GM04503 (cell line): ENCODE results near the gene HBP1.
"Not testable (repeated sequence)": the region's sequence is repeated elsewhere in the genome, so short reads cannot be mapped to it uniquely, and the experiment has no call there.

ENCODE experiments used
- DNase-seq: peaks from one replicate; pipeline ENCODE4 v3.0.0-alpha.2; 2012; ENCODE audit warnings: low read depth

The HBP1 gene

GRCh38 chr7:107181172-107181571 lies 12.4 kb downstream of the HBP1 start:
- no peak for DNase-seq

- no peak for DNase-seq
These were observed 16.9 kb downstream of the HBP1 start for GRCh38 chr7:107185716-107186115.

GRCh38 chr7:107186240-107186639 lies 17.4 kb downstream of the HBP1 start:
- DNase-seq = no peak

- no peak for DNase-seq
These were observed 19.0 kb downstream of the HBP1 start for GRCh38 chr7:107187774-107188173.

- no peak for DNase-seq
These were observed 21.3 kb downstream of the HBP1 start for GRCh38 chr7:107190090-107190489.

- DNase-seq = no peak
These were observed 25.2 kb downstream of the HBP1 start for GRCh38 chr7:107194052-107194451.

- no peak for DNase-seq
These were observed 28.2 kb downstream of the HBP1 start for GRCh38 chr7:107196834-107197610.

GRCh38 chr7:107201795-107202450 lies 33.1 kb downstream of the HBP1 start:
- no peak for DNase-seq

- no peak for DNase-seq
These were observed 34.8 kb downstream of the HBP1 start for GRCh38 chr7:107203607-107204006.

GRCh38 chr7:107206136-107206535 lies 37.3 kb downstream of the HBP1 start:
- no peak for DNase-seq

GRCh38 chr7:107206706-107207105 lies 37.9 kb downstream of the HBP1 start:
- no peak for DNase-seq

- no peak for DNase-seq
These were observed 38.7 kb downstream of the HBP1 start for GRCh38 chr7:107207459-107207858.

GRCh38 chr7:107208024-107208521 lies 39.3 kb downstream of the HBP1 start:
- DNase-seq = peak; percentile 21

GRCh38 chr7:107208563-107208962 lies 39.8 kb downstream of the HBP1 start:
- no peak for DNase-seq

GRCh38 chr7:107209565-107209964 lies 40.8 kb downstream of the HBP1 start:
- no peak for DNase-seq

GRCh38 chr7:107210400-107210799 lies 41.6 kb downstream of the HBP1 start:
- DNase-seq = no peak

GRCh38 chr7:107212725-107213124 lies 43.9 kb downstream of the HBP1 start:
- no peak for DNase-seq

GRCh38 chr7:107213193-107213788 lies 44.5 kb downstream of the HBP1 start:
- DNase-seq = no peak

GRCh38 chr7:107213945-107214344 lies 45.1 kb downstream of the HBP1 start:
- no peak for DNase-seq

GRCh38 chr7:107219563-107220244 lies 50.9 kb downstream of the HBP1 start:
- DNase-seq = no peak

GRCh38 chr7:107220356-107220755 lies 51.6 kb downstream of the HBP1 start:
- no peak for DNase-seq

GRCh38 chr7:107220806-107221205 lies 52.0 kb downstream of the HBP1 start:
- DNase-seq = not testable (repeated sequence)
